ENCODE measurements around the gene GSAP.
"Not testable (repeated sequence)": the region's sequence is repeated elsewhere in the genome, so short reads cannot be mapped to it uniquely, and the experiment has no call there.

DNA sequence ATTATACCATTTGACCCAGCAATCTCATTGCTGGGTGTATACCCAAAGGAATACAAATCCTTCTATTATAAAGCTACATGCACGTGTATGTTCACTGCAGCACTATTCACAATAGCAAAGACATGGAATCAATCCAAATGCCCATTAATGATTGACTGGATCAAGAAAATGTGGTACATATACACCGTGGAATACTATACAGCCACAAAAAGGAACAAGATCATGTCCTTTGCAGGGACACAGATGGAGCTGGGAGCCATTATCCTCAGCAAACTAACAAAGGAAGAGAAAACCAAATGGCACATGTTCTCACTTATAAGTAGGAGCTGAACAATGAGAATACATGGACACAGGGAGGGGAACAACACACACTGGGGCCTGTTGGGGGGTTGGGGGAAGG is 82.1 kb downstream of the GSAP start:
- TF ChIP-seq, protein P1, sequence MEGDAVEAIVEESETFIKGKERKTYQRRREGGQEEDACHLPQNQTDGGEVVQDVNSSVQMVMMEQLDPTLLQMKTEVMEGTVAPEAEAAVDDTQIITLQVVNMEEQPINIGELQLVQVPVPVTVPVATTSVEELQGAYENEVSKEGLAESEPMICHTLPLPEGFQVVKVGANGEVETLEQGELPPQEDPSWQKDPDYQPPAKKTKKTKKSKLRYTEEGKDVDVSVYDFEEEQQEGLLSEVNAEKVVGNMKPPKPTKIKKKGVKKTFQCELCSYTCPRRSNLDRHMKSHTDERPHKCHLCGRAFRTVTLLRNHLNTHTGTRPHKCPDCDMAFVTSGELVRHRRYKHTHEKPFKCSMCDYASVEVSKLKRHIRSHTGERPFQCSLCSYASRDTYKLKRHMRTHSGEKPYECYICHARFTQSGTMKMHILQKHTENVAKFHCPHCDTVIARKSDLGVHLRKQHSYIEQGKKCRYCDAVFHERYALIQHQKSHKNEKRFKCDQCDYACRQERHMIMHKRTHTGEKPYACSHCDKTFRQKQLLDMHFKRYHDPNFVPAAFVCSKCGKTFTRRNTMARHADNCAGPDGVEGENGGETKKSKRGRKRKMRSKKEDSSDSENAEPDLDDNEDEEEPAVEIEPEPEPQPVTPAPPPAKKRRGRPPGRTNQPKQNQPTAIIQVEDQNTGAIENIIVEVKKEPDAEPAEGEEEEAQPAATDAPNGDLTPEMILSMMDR (IDR thresholded peaks at IDR 0.05), result not testable (repeated sequence)
- not testable (repeated sequence) for TF ChIP-seq ZFX (IDR thresholded peaks at IDR 0.05; ENCODE audit: borderline replicate concordance)
